GM18526 (cell line): ENCODE measurements around the gene ANKRD2.

Source experiments
- POLR2A ChIP-seq: IDR thresholded peaks from 3 replicates; pipeline ENCODE4 v1.6.1; 2011; ENCODE audit not compliant: insufficient read length; ENCODE audit errors: extremely low read depth

ANKRD2 gene

DNA sequence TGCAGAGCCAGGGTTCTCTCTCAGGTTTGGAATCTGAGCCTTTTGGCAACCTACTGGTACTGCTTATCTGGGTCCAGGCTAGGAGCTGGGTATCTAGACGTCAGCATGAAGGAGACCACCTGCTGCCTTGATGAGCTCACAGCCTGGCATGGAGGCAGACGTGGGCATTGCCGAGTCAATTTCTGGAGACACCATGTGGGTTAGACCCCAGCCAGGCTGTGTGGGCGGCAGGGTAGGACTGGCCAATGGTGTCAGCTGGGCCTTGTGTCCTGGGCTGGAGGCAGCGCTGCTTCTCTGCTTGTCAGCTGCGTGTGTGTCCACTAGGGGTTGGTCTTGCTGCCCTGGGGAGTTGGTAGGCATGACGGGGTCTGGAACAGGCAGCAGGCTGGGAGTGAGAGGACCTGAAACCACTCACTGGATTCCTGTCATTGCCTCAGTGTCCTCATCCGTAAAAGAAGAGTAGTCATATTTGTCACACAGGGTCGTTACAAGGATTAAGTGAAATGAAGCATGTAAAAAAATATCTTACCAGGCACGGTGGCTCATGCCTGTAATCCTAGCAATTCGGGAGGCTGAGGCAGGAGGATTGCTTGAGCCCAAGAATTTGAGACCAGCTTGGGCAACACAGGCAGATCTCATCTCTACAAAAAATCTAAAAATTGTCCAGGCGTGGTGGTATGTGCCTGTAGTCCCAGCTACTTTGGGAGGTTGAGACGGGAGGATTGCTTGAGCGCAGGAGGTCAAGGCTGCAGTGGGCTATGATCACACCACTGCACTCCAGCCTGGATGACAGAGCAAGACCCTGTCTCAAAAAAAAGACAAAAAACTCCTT is 31.7 kb upstream of the ANKRD2 start:
- no peak for TF ChIP-seq POLR2A

DNA sequence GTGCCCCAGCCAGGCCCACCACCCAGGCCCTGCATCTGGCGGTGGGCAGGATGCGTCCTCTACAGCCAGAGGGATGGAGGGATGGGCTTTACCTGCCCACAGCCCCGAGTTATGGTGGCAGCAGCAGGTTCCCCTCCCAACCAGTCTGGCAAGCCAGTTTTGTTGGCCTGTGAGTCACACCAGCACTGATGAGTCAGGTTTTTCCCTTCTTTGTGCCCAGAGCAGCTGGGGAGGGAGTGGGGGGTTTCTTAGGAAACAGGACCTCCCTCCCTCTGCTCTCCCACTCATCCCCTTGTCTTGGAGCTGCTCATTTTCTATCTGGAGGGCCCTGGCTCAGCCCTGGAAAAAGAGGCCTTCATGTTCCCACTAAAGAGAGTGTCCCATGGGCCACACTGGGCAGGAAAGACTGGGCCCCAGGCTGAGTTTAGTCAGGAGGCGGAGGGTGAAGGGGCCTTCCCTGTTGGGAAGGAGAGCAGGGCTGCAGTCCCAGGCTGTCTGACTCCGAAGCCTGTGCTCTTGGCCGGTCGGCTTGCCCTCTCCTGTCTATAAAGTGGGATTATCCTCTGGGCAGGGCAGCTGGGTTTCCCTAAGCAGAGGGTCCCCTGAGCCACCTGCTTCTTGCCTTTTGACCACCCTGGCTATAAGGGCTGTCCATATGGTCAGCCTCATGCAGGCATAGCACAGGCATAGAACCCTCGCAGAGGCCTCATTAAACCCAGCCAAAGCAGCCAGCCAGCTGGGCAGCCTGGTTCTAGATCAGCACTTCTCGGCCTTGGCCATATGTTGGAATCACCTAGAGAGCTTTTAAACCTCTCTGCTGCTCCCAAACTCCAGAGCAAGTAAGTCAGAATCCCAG is 30.2 kb upstream of the ANKRD2 start:
- no peak for TF ChIP-seq POLR2A

- no peak for TF ChIP-seq POLR2A
Observed at GRCh38 chr10:97543025-97543546, 29.5 kb upstream of the ANKRD2 start.

DNA sequence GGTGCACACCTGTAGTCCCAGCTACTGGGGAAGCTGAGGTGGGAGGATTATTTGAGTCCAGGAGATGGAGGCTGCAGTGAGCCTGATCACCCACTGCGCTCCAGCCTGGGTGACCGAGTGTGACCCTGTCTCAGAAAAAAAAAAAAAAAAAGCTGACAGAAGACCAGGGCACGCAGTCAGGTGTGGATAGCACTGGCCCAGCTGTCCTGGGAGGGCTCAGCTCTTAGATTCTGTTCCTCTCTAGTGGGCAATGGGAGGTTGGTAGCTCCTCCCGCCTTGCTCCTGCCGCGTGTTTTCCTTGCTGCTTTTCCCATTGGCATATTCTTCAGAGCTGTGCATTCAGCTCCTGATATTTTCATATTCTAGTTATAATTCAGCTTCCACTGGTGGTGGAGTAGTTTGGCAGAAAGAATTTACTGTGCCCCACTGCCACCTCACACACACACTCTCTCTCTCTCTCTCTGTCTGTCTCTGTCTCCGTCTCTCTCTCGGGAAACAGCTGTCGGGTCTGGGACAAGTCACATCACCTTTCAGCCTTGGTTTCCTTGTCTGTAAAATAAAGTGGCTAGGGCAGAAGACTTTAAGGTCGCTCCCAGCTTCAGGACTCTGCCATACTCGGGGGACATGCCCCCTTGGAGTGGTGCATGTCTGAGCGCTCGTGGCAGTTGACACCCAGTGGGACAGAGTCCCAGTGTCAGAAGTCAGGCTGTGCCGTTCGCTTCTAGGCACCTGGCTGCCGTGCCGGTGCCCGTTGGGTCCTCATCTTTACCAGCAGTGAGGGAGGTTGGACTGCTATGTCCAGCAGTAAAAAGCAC is 25.9 kb upstream of the ANKRD2 start:
- no peak for TF ChIP-seq POLR2A

DNA sequence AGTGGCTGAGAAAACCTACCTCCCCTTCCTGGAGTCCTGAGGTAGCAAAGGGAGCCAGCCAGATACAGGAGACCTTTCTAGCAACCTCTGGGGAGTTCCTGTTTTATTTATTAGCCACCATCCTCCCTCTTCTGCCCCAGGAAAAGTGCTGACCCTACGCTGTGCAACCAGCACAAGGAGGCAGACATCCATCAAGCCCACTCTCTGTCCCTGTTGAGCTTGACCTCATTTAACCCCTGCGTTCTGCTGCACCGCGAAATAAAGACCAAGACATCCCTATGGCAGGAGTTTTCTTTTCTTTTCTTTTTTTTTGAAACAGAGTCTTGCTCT is 25.3 kb upstream of the ANKRD2 start:
- no peak for TF ChIP-seq POLR2A

- no peak for TF ChIP-seq POLR2A
Observed at GRCh38 chr10:97547962-97548361, 24.6 kb upstream of the ANKRD2 start.

DNA sequence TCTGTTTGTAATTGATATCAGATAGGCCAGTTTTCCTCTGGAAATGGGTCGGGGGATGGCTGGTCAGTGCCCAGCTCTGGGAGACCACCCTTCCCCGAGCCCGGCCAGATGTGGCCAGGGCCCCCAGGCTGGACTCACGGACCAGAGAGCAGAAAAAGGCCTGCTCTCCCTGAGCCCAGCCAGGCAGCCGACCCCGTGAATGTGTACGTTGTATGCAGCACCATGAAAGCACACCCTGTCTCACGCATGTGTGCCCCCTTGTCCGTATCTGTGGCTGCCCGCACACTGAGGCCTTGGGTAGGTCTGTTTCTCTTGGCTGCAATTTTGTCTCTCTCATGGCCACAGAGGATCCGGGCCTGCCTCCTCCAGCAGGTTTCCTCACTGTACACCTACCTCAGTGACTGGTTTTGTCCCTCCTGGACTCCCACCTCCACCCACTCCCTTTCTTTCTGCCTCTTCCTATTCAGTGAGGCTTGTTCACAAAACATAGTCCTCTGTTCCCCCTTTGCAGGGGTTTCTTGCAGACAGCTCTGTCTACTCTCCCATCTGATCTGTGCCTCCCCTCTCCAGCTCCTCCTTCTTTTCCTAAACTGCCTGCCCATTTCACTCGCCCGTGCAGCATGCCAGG is 23.6 kb upstream of the ANKRD2 start:
- no peak for TF ChIP-seq POLR2A

- TF ChIP-seq POLR2A, result no peak
Observed at GRCh38 chr10:97549587-97550322, 22.8 kb upstream of the ANKRD2 start.

DNA sequence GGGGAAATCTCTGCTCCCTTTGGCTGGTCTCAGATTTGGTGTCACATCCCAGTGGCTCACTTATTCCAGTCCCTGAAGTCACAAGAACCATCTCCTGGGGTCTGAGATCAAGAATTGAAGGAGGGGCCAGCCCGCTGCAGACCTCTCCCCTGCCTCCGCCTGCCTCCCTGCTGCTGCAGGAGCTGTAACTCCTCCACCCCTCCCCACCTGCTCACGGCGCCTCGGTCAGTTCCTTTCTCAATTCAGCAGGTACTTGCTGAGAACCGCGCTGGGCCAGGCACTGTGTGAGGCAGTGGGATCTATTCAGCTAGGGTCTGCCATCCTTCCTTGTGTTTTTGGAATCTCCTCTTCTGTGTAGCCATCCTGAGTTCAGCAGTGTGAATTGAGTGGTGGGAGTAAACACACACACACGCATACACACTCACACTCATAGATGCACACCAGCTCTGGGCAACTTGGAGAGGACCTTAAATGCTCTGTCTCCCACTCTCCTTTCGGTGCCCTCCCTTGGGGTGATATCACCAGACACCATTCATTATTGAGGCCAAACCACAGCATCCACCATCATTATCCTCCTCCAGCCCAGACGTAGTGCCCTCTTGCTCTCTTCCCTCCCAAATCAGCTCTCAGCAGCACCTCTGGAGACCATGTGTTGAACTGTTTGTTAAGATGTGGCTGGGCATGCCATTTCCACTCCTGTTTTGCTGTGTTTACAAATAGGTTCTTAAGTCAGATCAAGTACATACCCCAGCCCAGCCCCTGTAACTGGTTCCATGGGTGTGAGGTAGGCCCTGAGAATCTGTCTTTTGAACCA is 22.0 kb upstream of the ANKRD2 start:
- no peak for TF ChIP-seq POLR2A

DNA sequence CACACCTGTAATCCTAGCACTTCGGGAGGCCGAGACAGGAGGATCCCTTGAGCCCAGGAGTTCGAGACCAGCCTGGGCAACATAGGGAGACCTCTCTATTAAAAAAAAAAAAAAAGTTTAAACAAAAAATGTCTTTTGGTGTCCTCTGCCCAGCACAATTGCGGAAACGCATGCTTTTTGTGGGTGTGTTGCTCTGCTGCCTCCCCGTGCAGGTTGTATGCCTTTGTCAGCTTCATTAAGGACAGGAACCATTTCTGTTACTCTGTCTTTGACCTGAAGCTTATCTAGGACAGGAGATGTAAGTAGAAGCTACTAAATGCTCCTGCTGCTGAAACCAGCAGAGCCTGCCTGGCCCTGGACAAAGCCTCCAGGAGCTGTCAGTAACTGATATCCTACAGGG is 21.3 kb upstream of the ANKRD2 start:
- TF ChIP-seq POLR2A, result no peak

- no peak for TF ChIP-seq POLR2A
Observed at GRCh38 chr10:97553575-97554031, 19.0 kb upstream of the ANKRD2 start.

GRCh38 chr10:97563337-97563736 is 9.2 kb upstream of the ANKRD2 start:
- no peak for TF ChIP-seq POLR2A

GRCh38 chr10:97564776-97565175 is 7.8 kb upstream of the ANKRD2 start:
- TF ChIP-seq POLR2A, result no peak
